ENCODE data around the gene CREB3L2. TPM values are rescaled to one million over a fixed set of nuclear protein-coding genes. Genes with fewer than 3 reads are reported as not detected.
A peak's percentile ranks its signal among the peaks of the same experiment; 100 is the strongest.

CREB3L2 gene
- total and polyA plus RNA-seq, 8 donors, result 5.8 to 258 (median 23.6) TPM

GRCh38 chr7:137844677-137845425 is 157.0 kb downstream of the CREB3L2 start:
- Histone ChIP-seq H3K9me3 (no peaks in the 10 kb centered on the region), H3K27me3 (peaks cover 0 to 66% (median 29%) of the 10 kb centered on the region in 3 donors), H3K27ac (no peak overlapping the region), H3K4me3 (no peak overlapping the region), H3K36me3 (no peaks in the 10 kb centered on the region), H3K4me1 (peaks cover 8 to 18% (median 13%) of the 10 kb centered on the region in 4 donors)
- TF ChIP-seq POLR2AphosphoS5 (IDR thresholded peaks at IDR 0.05) (no peak), POLR2A (IDR thresholded peaks at IDR 0.05) (no peak), EP300 (IDR thresholded peaks at IDR 0.05) (no peak), CTCF (IDR thresholded peaks at IDR 0.05) (no peak)
- intact Hi-C loops (cut with DNase I; ENCODE audit: low total_unique reads), result no loop called here
- 69 to 84% (median 77%) methylated on average over 8 of the region's 8 CpGs for WGBS, 5 donors
- DNase-seq, result no peak

- Histone ChIP-seq H3K9me3 (no peaks in the 10 kb centered on the region), H3K27me3 (peaks cover 0 to 29% (median 5%) of the 10 kb centered on the region in 3 donors), H3K36me3 (no peaks in the 10 kb centered on the region), H3K27ac (no peak overlapping the region), H3K4me3 (no peak overlapping the region), H3K4me1 (no peaks in the 10 kb centered on the region)
- intact Hi-C loops (cut with DNase I; ENCODE audit: low total_unique reads), result no loop called here
- 48 to 70% (median 61%) methylated on average over 6 of the region's 6 CpGs for WGBS, 5 donors
- no peak for DNase-seq
- no peak for TF ChIP-seq POLR2A (IDR thresholded peaks at IDR 0.05)
- no peak for TF ChIP-seq POLR2AphosphoS5 (IDR thresholded peaks at IDR 0.05)
- TF ChIP-seq EP300 (IDR thresholded peaks at IDR 0.05), result no peak
- TF ChIP-seq CTCF (IDR thresholded peaks at IDR 0.05), result no peak
These were observed 161.7 kb downstream of the CREB3L2 start for GRCh38 chr7:137839903-137840779.

GRCh38 chr7:137838706-137839315 is 163.1 kb downstream of the CREB3L2 start:
- no peak overlapping the region for H3K27ac ChIP-seq
- no peak overlapping the region for H3K4me3 ChIP-seq
- no peaks in the 10 kb centered on the region for H3K4me1 ChIP-seq
- peaks cover 0 to 4% (median 0%) of the 10 kb centered on the region in 4 donors for H3K9me3 ChIP-seq
- intact Hi-C loops (cut with DNase I; ENCODE audit: low total_unique reads), result no loop called here
- H3K36me3 ChIP-seq, result no peaks in the 10 kb centered on the region
- no peak for DNase-seq
- WGBS, 5 donors, result 65 to 77% (median 75%) methylated on average over 6 to 7 of the region's 7 CpGs
- H3K27me3 ChIP-seq, result peaks cover 0 to 15% (median 0%) of the 10 kb centered on the region in 3 donors
- TF ChIP-seq EP300 (IDR thresholded peaks at IDR 0.05) (no peak), CTCF (IDR thresholded peaks at IDR 0.05) (no peak), POLR2AphosphoS5 (IDR thresholded peaks at IDR 0.05) (no peak), POLR2A (IDR thresholded peaks at IDR 0.05) (no peak)

GRCh38 chr7:137836541-137836940 is 165.3 kb downstream of the CREB3L2 start:
- peak in 1 of 2 donors; percentile 16 for DNase-seq
- WGBS, 5 donors, result 41 to 100% (median 89%) methylated on average over 1 of the region's 1 CpG

More at GRCh38 chr7:137836541-137836940, 165.3 kb downstream of the CREB3L2 start:
- Histone ChIP-seq H3K27ac (no peak overlapping the region), H3K27me3 (peaks cover 0 to 4% (median 0%) of the 10 kb centered on the region in 3 donors), H3K9me3 (peaks cover 8 to 25% (median 17%) of the 10 kb centered on the region in 4 donors), H3K4me1 (no peaks in the 10 kb centered on the region), H3K4me3 (no peak overlapping the region), H3K36me3 (no peaks in the 10 kb centered on the region)
- no peak for TF ChIP-seq POLR2A (IDR thresholded peaks at IDR 0.05)
- no peak for TF ChIP-seq POLR2AphosphoS5 (IDR thresholded peaks at IDR 0.05)
- no peak for TF ChIP-seq CTCF (IDR thresholded peaks at IDR 0.05)
- TF ChIP-seq EP300 (IDR thresholded peaks at IDR 0.05), result no peak
- intact Hi-C loops (cut with DNase I; ENCODE audit: low total_unique reads), result no loop called here
